ENCODE data around the gene GLB1L2.

The GLB1L2 gene

GRCh38 chr11:134385171-134385570 is 53.4 kb downstream of the GLB1L2 start:
- Histone ChIP-seq H3K27me3 (peaks cover 19% of the 10 kb centered on the region), H3K4me1 (ENCODE audit: control insufficient read depth in 1 of 2, insufficient read depth in 1 of 2, low read depth in 1 of 2, low read length in 1 of 2) (no peaks in the 10 kb centered on the region)
- no peak for TF ChIP-seq CTCF (IDR thresholded peaks at IDR 0.05)

GRCh38 chr11:134385774-134386565 is 54.2 kb downstream of the GLB1L2 start:
- no peak for TF ChIP-seq CTCF (IDR thresholded peaks at IDR 0.05)
- H3K27ac ChIP-seq, result no peak overlapping the region
- no peaks in the 10 kb centered on the region for H3K36me3 ChIP-seq
- no peaks in the 10 kb centered on the region for H3K9me3 ChIP-seq
- H3K27me3 ChIP-seq, result peaks cover 19% of the 10 kb centered on the region
- H3K4me3 ChIP-seq (ENCODE audit: low read depth in 1 of 2, low read length in 1 of 2), result no peak overlapping the region
- no peaks in the 10 kb centered on the region for H3K4me1 ChIP-seq (ENCODE audit: control insufficient read depth in 1 of 2, insufficient read depth in 1 of 2, low read depth in 1 of 2, low read length in 1 of 2)

More at GRCh38 chr11:134385171-134385570, 53.4 kb downstream of the GLB1L2 start:
- Histone ChIP-seq H3K9me3 (no peaks in the 10 kb centered on the region), H3K4me3 (ENCODE audit: low read depth in 1 of 2, low read length in 1 of 2) (no peak overlapping the region), H3K36me3 (no peaks in the 10 kb centered on the region), H3K27ac (no peak overlapping the region)

GRCh38 chr11:134386945-134387344 is 55.2 kb downstream of the GLB1L2 start:
- no peaks in the 10 kb centered on the region for H3K4me1 ChIP-seq (ENCODE audit: control insufficient read depth in 1 of 2, insufficient read depth in 1 of 2, low read depth in 1 of 2, low read length in 1 of 2)
- H3K27ac ChIP-seq, result no peak overlapping the region
- TF ChIP-seq CTCF (IDR thresholded peaks at IDR 0.05), result no peak
- H3K36me3 ChIP-seq, result no peaks in the 10 kb centered on the region
- H3K9me3 ChIP-seq, result no peaks in the 10 kb centered on the region
- H3K27me3 ChIP-seq, result peaks cover 19% of the 10 kb centered on the region
- no peak overlapping the region for H3K4me3 ChIP-seq (ENCODE audit: low read depth in 1 of 2, low read length in 1 of 2)

- no peak overlapping the region for H3K27ac ChIP-seq
- no peaks in the 10 kb centered on the region for H3K4me1 ChIP-seq (ENCODE audit: control insufficient read depth in 1 of 2, insufficient read depth in 1 of 2, low read depth in 1 of 2, low read length in 1 of 2)
- no peaks in the 10 kb centered on the region for H3K9me3 ChIP-seq
- no peak for TF ChIP-seq CTCF (IDR thresholded peaks at IDR 0.05)
- peaks cover 19% of the 10 kb centered on the region for H3K27me3 ChIP-seq
- no peaks in the 10 kb centered on the region for H3K36me3 ChIP-seq
- H3K4me3 ChIP-seq (ENCODE audit: low read depth in 1 of 2, low read length in 1 of 2), result no peak overlapping the region
Observed at GRCh38 chr11:134387501-134387900, 55.7 kb downstream of the GLB1L2 start.

- no peak for TF ChIP-seq CTCF (IDR thresholded peaks at IDR 0.05)
- H3K27ac ChIP-seq, result no peak overlapping the region
Observed at GRCh38 chr11:134388590-134388989, 56.8 kb downstream of the GLB1L2 start.

More at GRCh38 chr11:134388590-134388989, 56.8 kb downstream of the GLB1L2 start:
- Histone ChIP-seq H3K27me3 (peaks cover 23% of the 10 kb centered on the region), H3K36me3 (no peaks in the 10 kb centered on the region), H3K4me1 (ENCODE audit: control insufficient read depth in 1 of 2, insufficient read depth in 1 of 2, low read depth in 1 of 2, low read length in 1 of 2) (no peaks in the 10 kb centered on the region), H3K9me3 (no peaks in the 10 kb centered on the region), H3K4me3 (ENCODE audit: low read depth in 1 of 2, low read length in 1 of 2) (no peak overlapping the region)

All from neutrophil (primary cell).